ENCODE measurements around the gene CACNA1C.

DNA sequence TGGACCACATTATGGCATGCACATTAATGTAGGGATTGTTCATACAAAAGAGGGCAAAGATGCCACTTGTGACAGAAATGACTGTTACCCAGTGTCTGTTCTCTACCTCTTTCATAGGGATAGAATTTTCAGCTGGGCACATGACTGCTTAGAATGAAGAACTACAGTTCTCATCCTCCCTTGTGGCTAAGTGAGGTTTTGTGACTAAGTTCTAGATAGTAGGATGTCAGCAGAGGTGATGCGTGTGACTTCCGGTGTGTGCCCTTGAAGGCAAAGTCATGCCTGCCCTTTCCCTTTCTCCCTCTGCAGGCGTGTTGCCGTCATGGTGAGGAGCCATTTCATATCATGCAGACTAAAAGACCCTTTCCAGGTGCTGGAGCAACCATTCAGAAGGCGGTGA, 99.3 kb downstream of the CACNA1C start:
- TF ChIP-seq, protein P1, sequence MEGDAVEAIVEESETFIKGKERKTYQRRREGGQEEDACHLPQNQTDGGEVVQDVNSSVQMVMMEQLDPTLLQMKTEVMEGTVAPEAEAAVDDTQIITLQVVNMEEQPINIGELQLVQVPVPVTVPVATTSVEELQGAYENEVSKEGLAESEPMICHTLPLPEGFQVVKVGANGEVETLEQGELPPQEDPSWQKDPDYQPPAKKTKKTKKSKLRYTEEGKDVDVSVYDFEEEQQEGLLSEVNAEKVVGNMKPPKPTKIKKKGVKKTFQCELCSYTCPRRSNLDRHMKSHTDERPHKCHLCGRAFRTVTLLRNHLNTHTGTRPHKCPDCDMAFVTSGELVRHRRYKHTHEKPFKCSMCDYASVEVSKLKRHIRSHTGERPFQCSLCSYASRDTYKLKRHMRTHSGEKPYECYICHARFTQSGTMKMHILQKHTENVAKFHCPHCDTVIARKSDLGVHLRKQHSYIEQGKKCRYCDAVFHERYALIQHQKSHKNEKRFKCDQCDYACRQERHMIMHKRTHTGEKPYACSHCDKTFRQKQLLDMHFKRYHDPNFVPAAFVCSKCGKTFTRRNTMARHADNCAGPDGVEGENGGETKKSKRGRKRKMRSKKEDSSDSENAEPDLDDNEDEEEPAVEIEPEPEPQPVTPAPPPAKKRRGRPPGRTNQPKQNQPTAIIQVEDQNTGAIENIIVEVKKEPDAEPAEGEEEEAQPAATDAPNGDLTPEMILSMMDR (IDR thresholded peaks at IDR 0.05) = no peak
- no peak for TF ChIP-seq POLR2A (IDR thresholded peaks at IDR 0.05)
